ENCODE measurements around the gene FOXJ3. TPM values are rescaled to one million over a fixed set of nuclear protein-coding genes. Genes with fewer than 3 reads are reported as not detected.

Gene FOXJ3
- 21.5 and 23.9 TPM in 2 replicates for total RNA-seq

GRCh38 chr1:42335050-42335808, at the start of gene FOXJ3:
TSS of gene FOXJ3 (minus strand) at chr1:42335235. CDS start at chr1:42311093, 24,142 bp downstream.

GRCh38 chr1:42380586-42381279, 45.7 kb upstream of the FOXJ3 start, which contains the start of gene RIMKLA:
TSS of gene RIMKLA (plus strand) at chr1:42380792. CDS start at chr1:42380935, 143 bp downstream.

GRCh38 chr1:42164551-42165420, 170.2 kb downstream of the FOXJ3 start, which contains the start of gene GUCA2A:
TSS of gene GUCA2A (minus strand) at chr1:42164745. CDS start at chr1:42164712, 33 bp downstream.

GRCh38 chr1:42152907-42153600, 182.0 kb downstream of the FOXJ3 start, which contains the start of gene GUCA2B:
TSS of gene GUCA2B (plus strand) at chr1:42153410. CDS start at chr1:42153451, 41 bp downstream.

Other genes with a start within 250 kb of the FOXJ3 start
- not detected in 2 replicates for gene GUCA2B, start 181.8 kb downstream of the FOXJ3 start, total RNA-seq
- not detected in 2 replicates for gene GUCA2A, start 170.5 kb downstream of the FOXJ3 start, total RNA-seq
- gene RIMKLA, start 45.6 kb upstream of the FOXJ3 start, total RNA-seq: not detected in 2 replicates
- gene ZMYND12, start 120.8 kb upstream of the FOXJ3 start, total RNA-seq: 1.2 and 1.6 TPM in 2 replicates
- gene PPCS, start 121.3 kb upstream of the FOXJ3 start, total RNA-seq: 44.3 and 57.2 TPM in 2 replicates
- 0.49 and 0.81 TPM in 2 replicates for gene CCDC30, start 128.1 kb upstream of the FOXJ3 start, total RNA-seq

Measured in cardiac ventricle fibroblast (primary cell).